ENCODE data around the gene CATSPER1.

DNA sequence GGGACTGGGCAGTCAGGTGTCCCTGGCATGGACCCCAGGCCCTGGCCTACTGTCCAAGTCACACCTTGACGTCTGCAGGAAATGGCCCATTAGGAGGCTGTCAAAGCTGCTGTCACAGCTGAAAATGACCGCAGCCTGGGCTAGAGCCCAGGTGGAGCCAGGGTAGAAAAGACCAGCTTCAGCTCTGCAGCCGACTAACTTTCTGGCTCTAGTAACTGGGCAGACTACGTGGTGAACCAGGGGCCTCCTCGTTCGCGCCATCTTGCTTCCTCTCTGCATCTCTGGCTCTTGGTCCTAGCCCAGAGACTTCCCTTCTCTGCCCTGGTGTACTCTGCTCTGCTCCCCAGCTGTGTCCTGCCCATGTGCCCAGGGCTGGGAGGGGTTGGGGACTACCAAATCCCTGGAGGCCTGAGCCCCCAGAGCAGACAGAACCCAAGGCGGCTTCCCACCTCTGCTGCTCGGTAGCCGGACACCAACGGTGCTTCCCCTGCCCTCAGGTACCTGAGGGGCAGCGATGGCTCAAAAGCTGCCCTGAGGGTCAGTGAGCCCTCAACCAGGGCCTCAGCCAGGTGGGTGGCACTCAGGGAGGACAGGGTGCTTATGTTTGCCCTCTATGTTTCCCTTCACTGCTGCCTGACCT, 45.1 kb downstream of the CATSPER1 start:
- TF ChIP-seq POLR2A (IDR thresholded peaks at IDR 0.05) (no peak), POLR2AphosphoS5 (IDR thresholded peaks at IDR 0.05) (no peak)
- TF ChIP-seq, protein P1, sequence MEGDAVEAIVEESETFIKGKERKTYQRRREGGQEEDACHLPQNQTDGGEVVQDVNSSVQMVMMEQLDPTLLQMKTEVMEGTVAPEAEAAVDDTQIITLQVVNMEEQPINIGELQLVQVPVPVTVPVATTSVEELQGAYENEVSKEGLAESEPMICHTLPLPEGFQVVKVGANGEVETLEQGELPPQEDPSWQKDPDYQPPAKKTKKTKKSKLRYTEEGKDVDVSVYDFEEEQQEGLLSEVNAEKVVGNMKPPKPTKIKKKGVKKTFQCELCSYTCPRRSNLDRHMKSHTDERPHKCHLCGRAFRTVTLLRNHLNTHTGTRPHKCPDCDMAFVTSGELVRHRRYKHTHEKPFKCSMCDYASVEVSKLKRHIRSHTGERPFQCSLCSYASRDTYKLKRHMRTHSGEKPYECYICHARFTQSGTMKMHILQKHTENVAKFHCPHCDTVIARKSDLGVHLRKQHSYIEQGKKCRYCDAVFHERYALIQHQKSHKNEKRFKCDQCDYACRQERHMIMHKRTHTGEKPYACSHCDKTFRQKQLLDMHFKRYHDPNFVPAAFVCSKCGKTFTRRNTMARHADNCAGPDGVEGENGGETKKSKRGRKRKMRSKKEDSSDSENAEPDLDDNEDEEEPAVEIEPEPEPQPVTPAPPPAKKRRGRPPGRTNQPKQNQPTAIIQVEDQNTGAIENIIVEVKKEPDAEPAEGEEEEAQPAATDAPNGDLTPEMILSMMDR (IDR thresholded peaks at IDR 0.05), result no peak

Measured in gastroesophageal sphincter (tissue), 3 donors.